ENCODE measurements around the gene DNAJB7. TPM values are rescaled to one million over a fixed set of nuclear protein-coding genes. Genes with fewer than 3 reads are reported as not detected.
"Not testable (repeated sequence)": the region's sequence is repeated elsewhere in the genome, so short reads cannot be mapped to it uniquely, and the experiment has no call there.

Gene DNAJB7
- total RNA-seq, 1 experiment from 2014 or later, result not detected

GRCh38 chr22:40875111-40875510 is 13.2 kb upstream of the DNAJB7 start:
- TF ChIP-seq EZH2 (IDR thresholded peaks at IDR 0.05; ENCODE audit: borderline replicate concordance, low read depth, low read length, poor library complexity, severe bottlenecking) (no peak), CTCF (conservative IDR thresholded peaks at IDR 0.05; ENCODE audit: low read depth, low read length) (no peak)
- intact Hi-C loops (cut with micrococcal nuclease; ENCODE audit: unreplicated experiment), result no loop called here

GRCh38 chr22:40874016-40874415 is 12.1 kb upstream of the DNAJB7 start:
- Histone ChIP-seq H3K36me3 (ENCODE audit: insufficient read depth, low read length, poor library complexity, severe bottlenecking) (peaks cover 19% of the 10 kb centered on the region), H3K27ac (ENCODE audit: low read depth, low read length, poor library complexity, severe bottlenecking) (no peak overlapping the region)

More at GRCh38 chr22:40875111-40875510, 13.2 kb upstream of the DNAJB7 start:
- DNase-seq (ENCODE audit: low spot score), result no peak
- H3K4me3 ChIP-seq (ENCODE audit: low read depth, low read length, poor library complexity, severe bottlenecking), result no peak overlapping the region
- POLR2A ChIA-PET (ENCODE audit: low non-redundant PET), result no interaction called here
- no peaks in the 10 kb centered on the region for H3K9me3 ChIP-seq (ENCODE audit: low read depth, low read length, poor library complexity, severe bottlenecking)
- CTCF ChIA-PET, result no interaction called here
- H3K36me3 ChIP-seq (ENCODE audit: insufficient read depth, low read length, poor library complexity, severe bottlenecking), result peaks cover 15% of the 10 kb centered on the region
- H3K27ac ChIP-seq (ENCODE audit: low read depth, low read length, poor library complexity, severe bottlenecking), result no peak overlapping the region
- H3K4me1 ChIP-seq (ENCODE audit: insufficient read depth, low read length, poor library complexity, severe bottlenecking), result peaks cover 14% of the 10 kb centered on the region
- H3K27me3 ChIP-seq (replicated peaks; ENCODE audit: insufficient read depth, low read depth, low read length, poor library complexity), result no peaks in the 10 kb centered on the region
- BruUV-seq (replicated peaks), result no TSS peak

GRCh38 chr22:40868379-40868778 is 6.5 kb upstream of the DNAJB7 start:
- CTCF ChIA-PET; H3K9me3 ChIP-seq (ENCODE audit: low read depth, low read length, poor library complexity, severe bottlenecking); H3K4me1 ChIP-seq (ENCODE audit: insufficient read depth, low read length, poor library complexity, severe bottlenecking); H3K4me3 ChIP-seq (ENCODE audit: low read depth, low read length, poor library complexity, severe bottlenecking); H3K27ac ChIP-seq (ENCODE audit: low read depth, low read length, poor library complexity, severe bottlenecking); DNase-seq (ENCODE audit: low spot score); intact Hi-C loops (cut with micrococcal nuclease; ENCODE audit: unreplicated experiment); POLR2A ChIA-PET (ENCODE audit: low non-redundant PET); BruUV-seq (replicated peaks); H3K27me3 ChIP-seq (replicated peaks; ENCODE audit: insufficient read depth, low read depth, low read length, poor library complexity): not testable (repeated sequence)
- peaks cover 19% of the 10 kb centered on the region for H3K36me3 ChIP-seq (ENCODE audit: insufficient read depth, low read length, poor library complexity, severe bottlenecking)

More at GRCh38 chr22:40874016-40874415, 12.1 kb upstream of the DNAJB7 start:
- intact Hi-C loops (cut with micrococcal nuclease; ENCODE audit: unreplicated experiment), result no loop called here
- Histone ChIP-seq H3K4me1 (ENCODE audit: insufficient read depth, low read length, poor library complexity, severe bottlenecking) (peaks cover 14% of the 10 kb centered on the region), H3K4me3 (ENCODE audit: low read depth, low read length, poor library complexity, severe bottlenecking) (no peak overlapping the region), H3K27me3 (replicated peaks; ENCODE audit: insufficient read depth, low read depth, low read length, poor library complexity) (no peaks in the 10 kb centered on the region), H3K9me3 (ENCODE audit: low read depth, low read length, poor library complexity, severe bottlenecking) (no peaks in the 10 kb centered on the region)
- DNase-seq (ENCODE audit: low spot score), result no peak
- TF ChIP-seq CTCF (conservative IDR thresholded peaks at IDR 0.05; ENCODE audit: low read depth, low read length) (no peak), EZH2 (IDR thresholded peaks at IDR 0.05; ENCODE audit: borderline replicate concordance, low read depth, low read length, poor library complexity, severe bottlenecking) (no peak)
- no TSS peak for BruUV-seq (replicated peaks)
- CTCF ChIA-PET, result no interaction called here
- POLR2A ChIA-PET (ENCODE audit: low non-redundant PET), result no interaction called here

- ChIA-PET CTCF (no interaction called here), POLR2A (ENCODE audit: low non-redundant PET) (no interaction called here)
- Histone ChIP-seq H3K4me1 (ENCODE audit: insufficient read depth, low read length, poor library complexity, severe bottlenecking) (peaks cover 4% of the 10 kb centered on the region), H3K9me3 (ENCODE audit: low read depth, low read length, poor library complexity, severe bottlenecking) (no peaks in the 10 kb centered on the region), H3K4me3 (ENCODE audit: low read depth, low read length, poor library complexity, severe bottlenecking) (no peak overlapping the region), H3K36me3 (ENCODE audit: insufficient read depth, low read length, poor library complexity, severe bottlenecking) (peaks cover 18% of the 10 kb centered on the region), H3K27ac (ENCODE audit: low read depth, low read length, poor library complexity, severe bottlenecking) (no peak overlapping the region), H3K27me3 (replicated peaks; ENCODE audit: insufficient read depth, low read depth, low read length, poor library complexity) (no peaks in the 10 kb centered on the region)
- no peak for TF ChIP-seq CTCF (conservative IDR thresholded peaks at IDR 0.05; ENCODE audit: low read depth, low read length)
- TF ChIP-seq EZH2 (IDR thresholded peaks at IDR 0.05; ENCODE audit: borderline replicate concordance, low read depth, low read length, poor library complexity, severe bottlenecking), result no peak
- DNase-seq (ENCODE audit: low spot score), result no peak
- intact Hi-C loops (cut with micrococcal nuclease; ENCODE audit: unreplicated experiment), result no loop called here
- BruUV-seq (replicated peaks), result no TSS peak
Observed at GRCh38 chr22:40867109-40867508, 5.2 kb upstream of the DNAJB7 start.
